NCI-H524 (cell line): ENCODE data around the gene ANKMY2.

Source experiments
- DNase-seq, 2 experiments: peaks; one replicate each; lab custom pipeline; 2025; lab: John Stamatoyannopoulos, UW

ANKMY2 gene

DNA sequence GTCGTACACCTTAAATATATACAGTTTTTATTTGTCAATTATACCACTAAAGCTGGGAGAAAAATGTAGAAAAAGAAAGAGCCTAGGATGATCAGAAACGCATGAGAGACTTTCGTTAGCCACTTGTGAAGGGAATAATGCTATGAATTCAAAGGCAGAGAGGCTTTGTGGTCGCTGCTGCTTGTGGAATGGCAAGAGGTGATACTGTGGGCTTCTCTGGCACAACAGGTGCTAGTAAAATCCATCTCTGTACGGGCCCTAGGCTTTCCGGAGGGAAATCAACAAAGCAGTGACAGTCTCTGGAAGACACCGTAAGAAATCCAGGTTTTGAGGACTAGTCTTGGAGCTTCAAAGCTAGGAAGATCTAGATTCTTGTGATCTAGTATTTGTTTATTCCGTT is 66.3 kb downstream of the ANKMY2 start:
- DNase-seq, result no peak

DNA sequence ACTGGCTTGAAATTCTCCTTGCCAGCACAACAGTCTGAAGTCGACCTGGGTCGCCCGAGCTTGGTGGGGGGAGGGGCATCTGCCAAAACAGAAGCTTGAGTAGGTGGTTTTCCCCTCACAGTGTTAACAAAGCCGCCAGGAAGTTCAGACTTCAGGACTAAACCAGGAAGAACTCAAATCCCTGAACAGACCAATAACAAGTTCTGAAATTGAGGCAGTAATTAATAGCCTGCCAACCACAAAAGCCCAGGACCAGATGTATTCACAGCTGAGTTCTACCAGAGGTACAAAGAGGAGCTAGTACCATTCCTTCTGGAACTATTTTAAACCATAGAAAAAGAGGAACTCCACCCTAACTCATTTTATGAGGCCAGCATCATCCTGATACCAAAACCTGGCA is 73.6 kb downstream of the ANKMY2 start:
- DNase-seq, result no peak

DNA sequence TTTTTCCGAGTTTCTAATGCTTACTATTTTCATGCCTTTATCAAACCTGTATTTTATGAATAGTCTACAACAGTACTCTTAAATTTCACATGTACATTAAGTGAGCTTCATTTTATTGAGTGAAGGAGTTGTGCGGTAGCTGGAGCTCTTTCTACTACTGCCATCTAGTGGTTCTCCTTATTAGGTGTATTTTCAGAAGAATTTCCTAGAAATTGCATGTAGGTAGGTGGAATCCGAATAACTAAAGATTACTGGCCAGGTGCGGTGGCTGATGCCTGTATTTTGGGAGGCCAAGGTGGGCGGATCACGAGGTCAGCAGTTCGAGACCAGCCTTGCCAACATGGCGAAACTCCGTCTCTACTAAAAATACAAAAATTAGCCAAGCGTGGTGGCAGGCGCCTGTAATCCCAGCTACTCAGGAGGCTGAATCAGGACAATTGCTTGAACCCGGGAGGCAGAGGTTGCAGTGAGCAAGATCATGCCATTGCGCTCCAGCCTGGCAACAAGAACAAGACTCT is 80.6 kb downstream of the ANKMY2 start:
- peak; percentile 21 to 64 for DNase-seq

DNA sequence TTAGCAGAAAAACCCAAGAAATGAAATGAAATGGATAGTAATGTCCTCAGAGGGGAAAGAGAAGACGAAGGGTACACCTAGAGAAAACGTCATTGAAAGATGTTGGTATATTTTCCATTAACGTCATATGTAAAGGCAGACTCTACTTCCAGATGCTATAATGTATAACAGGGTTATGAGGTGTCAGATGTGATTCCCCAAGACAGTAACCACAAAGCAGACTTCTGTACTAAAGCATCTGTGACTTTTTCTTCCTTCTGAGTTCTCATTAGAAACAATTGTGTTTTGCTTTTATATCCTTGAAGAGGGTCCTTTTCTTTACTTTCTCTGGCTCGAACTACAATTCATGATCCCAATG is 81.6 kb downstream of the ANKMY2 start:
- DNase-seq, result no peak

DNA sequence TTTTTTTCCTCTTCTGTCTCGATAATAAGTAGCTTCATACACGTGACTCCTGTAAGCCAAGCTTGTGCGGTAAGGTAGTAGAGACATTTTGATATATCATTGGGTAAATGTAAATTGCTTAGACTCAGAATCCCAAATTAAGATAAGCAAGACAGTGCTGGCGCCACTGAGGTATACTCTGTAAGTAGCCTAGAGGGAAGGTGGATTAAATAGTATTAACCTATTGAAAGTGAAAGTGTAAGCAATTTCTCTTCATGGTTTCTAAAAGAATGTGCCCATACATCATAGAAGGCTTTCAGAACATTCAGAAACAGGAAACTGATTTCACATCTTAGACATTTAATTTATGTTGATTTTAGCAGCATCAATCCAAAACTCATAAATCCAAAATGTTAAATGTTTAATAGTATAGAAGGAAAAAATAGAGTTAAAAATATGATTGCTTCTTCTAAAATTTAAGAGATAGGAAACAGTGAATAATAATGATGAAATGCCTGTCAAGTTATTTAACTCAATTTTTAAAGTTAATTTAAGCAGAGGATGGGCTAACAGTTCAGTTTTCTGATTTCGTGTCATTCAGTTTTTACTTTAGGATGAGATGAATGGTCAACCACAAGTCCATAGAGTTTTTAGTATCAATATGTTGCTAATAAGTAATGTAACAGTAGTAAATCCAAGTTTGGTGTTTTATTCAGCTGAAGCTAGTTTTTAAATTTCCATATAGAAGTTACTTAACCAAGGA is 82.1 kb downstream of the ANKMY2 start:
- no peak for DNase-seq

DNA sequence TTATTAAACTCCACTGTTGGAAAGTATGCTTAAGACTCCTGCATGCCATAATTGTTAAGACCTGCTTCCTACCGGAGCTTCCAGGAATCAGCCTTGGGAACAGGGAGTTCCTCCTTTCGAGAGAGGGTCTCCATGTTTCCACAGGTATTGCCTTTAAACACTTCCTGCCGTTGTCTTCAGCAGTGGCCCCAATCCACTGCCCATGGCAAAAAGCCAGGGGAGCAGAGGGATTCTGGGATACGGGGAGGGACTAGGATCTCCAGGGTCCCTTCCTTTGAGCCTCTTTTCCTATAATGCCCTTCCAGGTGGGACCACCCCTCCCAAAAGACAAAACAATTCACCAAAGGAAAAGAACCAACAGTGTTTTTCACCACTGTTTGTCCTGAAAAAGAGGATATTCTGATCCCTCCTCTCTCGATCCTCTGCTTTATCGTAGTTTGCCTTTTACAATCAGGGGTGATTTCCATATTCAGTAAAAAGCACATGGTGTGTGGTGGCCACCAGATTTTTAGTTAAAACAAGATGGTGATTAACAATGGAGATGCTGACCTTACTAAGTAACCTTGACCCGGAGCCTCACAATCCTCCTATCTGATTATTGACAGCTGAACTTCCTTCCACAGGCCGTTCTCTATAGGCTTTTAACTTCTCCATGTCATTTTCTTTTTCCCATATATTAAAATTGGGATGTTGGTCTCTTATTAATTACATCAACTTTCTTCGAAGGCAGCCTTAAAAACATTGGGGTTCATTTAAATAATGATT is 82.9 kb downstream of the ANKMY2 start:
- no peak for DNase-seq

DNA sequence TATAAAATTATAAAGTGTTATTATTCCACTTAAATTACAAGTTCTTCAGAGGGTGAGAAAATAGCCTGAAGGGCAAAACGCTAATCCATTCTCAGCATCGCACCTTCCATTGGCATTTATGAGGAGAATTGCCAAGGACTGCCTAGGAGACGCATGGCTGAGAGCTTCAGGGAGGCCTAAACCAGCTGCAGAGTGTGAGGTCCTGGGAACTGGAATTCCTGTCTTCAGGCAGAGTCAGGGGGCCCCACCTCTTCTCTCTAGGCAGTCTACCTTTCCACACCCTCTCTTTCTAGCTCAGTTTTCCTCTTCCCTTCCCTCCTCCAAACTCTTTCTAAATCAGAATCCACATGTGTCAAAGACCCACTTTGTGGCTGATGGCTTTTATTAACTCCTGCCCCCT is 83.6 kb downstream of the ANKMY2 start:
- DNase-seq, result no peak

DNA sequence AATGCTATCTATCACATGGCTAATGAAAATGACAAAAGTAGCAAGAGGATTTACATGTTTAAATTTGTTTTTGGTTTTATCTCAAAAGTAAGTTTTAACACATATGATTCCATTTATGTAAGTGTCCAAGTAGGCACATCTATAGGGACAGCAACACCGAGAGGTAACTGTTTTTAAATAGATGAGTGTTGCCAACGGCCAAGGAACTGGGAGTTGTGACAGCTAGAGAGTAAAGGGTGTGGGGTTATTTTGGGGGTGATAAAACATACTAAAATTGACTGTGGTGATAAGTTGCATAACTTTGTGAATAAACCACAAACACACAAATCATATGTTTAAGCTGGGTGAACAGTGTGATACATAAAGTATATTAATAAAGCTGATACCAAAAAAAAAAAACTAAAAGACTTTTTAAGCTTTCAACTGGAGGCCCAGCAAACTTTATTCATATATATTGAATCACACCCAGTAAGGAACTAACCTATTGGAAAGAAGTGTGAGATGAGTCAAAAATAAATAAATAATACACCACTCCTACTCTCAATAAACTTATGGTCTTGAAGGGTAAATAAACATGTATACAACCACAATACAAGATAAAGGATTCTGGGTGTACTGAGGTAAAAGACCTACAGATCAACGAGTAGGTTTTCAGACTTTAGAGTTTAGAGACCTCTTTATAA is 85.9 kb downstream of the ANKMY2 start:
- no peak for DNase-seq

DNA sequence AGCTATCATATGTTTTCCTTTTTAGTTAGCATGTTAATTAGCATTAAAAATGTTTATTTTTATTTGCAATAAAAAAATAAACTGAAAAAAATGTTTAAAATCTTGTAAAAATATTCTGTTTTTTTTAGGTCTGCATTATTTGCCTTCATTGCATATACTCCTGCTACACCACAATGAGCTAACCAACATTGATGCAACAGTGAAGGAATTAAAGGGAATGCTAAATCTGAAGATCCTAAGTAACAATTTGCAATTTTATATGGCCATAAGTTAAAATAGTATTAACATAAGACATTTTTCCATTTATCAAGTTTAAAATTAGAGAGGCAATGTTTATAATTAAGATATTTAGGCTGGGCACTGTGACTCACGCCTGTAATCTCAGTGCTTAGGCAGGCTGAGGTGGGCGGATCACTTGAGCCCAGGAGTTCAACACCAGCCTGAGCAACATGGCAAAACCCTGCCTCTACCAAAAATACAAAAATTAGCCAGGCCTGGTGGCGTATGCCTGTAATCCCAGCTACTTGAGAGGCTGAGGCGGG is 86.7 kb downstream of the ANKMY2 start:
- DNase-seq, result no peak

DNA sequence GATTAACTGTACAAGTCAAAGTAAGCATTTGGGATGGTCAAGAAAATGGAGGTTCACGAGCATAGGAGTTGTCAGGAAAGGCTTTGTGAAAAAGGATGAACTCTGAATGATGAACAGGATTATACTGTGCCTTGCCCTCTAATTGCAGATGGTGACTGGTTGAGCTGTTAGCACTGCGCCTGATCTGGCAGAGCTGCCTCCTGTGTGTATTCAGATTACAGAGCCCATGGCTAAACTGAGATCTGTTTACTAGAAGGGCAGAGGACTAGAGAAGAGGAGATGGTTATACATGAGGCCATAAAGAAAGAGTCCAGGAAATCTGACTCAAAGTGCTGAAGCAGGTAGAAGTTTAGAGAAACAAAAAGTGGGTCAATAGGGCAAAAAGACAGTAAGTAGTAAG is 89.2 kb downstream of the ANKMY2 start:
- DNase-seq, result no peak

DNA sequence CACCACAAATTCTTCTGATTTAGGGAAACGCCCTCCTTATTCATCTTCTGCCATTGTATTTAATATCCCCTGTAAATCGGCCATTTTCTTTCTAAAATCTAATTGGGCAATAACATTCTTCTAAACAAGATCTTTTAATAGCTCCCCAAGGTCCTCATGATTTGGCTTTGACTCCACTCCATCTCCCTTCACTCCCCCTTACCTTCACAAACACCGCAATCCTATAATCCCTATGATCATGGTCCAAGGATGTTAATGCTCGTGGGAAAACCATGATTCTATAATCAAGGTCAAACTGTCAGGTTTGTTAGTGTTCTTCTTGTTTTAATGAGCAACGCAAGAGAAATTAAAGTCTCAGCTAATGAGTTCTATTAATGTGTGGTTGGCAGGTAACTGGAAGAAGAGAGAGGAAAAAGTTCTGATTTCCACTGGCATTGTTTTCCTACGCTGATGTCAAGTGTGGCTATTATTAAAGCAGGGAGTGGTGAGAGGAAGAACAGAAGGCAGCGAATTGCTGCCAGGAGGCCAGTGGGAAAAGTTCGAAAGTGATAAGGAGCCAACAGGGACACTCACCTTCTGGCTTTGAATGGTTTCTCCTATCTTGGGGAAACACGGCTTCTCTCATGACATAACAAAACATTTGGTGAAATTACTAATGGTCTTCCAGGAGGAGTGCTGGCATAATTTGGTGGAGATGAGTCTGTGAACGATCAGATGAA is 90.9 kb downstream of the ANKMY2 start:
- no peak for DNase-seq

DNA sequence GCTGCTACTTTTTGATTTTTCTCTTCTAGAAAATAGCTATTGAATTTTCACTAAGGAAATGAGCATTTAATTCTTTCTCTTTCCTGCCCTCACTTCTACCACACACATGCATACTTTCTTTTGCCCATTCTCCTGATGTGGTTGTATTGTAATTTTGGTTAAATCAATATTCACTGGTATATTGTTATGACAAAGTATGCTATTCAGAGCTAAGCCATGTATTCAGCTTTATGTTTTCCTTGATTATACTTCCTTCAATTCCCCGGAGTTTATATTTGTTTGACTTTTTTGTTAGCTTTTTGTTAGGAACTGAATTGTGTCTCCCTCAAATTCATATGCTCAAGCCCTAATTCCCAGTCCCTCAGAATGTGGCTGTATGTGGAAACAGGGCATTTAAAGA is 94.9 kb downstream of the ANKMY2 start:
- no peak for DNase-seq
